ENCODE data around the gene ASS1. TPM values are rescaled to one million over a fixed set of nuclear protein-coding genes. Genes with fewer than 3 reads are reported as not detected.

Gene ASS1
- total RNA-seq, 1 experiment from 2014 or later: 255 TPM

DNA sequence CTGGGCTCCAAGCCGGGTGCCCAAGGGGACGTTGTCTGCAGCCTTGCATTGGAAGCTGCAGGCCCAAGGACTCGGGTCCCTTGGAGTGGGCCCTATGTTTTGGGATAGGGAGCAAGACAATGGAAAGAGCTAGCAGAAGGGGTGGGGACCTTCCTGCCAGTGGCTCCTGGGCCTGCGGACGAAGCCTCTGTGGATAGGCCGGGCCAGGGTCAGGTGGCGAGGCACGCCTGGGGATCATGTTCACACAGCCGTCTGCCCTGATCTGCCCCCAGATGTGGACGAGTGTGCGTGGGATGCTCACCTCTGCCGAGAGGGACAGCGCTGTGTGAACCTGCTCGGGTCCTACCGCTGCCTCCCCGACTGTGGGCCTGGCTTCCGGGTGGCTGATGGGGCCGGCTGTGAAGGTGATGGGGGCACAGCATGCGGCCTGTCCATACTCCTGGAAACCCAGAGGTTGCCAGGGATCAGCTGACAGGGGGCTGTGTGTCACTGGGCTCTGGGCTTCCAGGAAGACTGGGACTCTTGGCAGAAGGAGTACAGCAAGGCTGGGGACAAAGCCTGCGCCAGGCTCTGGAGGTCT, 16.6 kb upstream of the ASS1 start:
- ChIA-PET CTCF (interaction anchor here (0.7 kb wide), 1 partner anchor 14 kb away, joined by 9 read pairs; no protein-coding TSS in a partner anchor), POLR2A (ENCODE audit: unreplicated experiment) (no interaction called here)
- Histone ChIP-seq H3K27ac (no peak overlapping the region), H3K79me2 (ENCODE audit: low read depth) (no peaks in the 10 kb centered on the region), H2AFZ (no peak overlapping the region), H3K9me2 (ENCODE audit: insufficient read depth) (no peaks in the 10 kb centered on the region), H4K20me1 (ENCODE audit: insufficient read depth) (no peaks in the 10 kb centered on the region), H3K36me3 (ENCODE audit: low read depth) (no peaks in the 10 kb centered on the region), H3K4me2 (no peak overlapping the region), H3K9me3 (ENCODE audit: insufficient read depth, low read depth) (no peaks in the 10 kb centered on the region; the same call in 1 of the 2 replicates), H3K4me1 (replicated peaks; ENCODE audit: insufficient read depth) (peaks cover 11% of the 10 kb centered on the region; the same call in 1 of the 2 replicates), H3F3A (ENCODE audit: insufficient read depth, low read depth) (no peaks in the 10 kb centered on the region), H3K27me3 (ENCODE audit: insufficient read depth, low read depth) (no peaks in the 10 kb centered on the region), H3K4me3 (no peak overlapping the region)
- intact Hi-C loops (cut with micrococcal nuclease; ENCODE audit: unreplicated experiment): no loop called here
- BruUV-seq (replicated peaks): no TSS peak
- no peak for DNase-seq
- TF ChIP-seq, protein P1, sequence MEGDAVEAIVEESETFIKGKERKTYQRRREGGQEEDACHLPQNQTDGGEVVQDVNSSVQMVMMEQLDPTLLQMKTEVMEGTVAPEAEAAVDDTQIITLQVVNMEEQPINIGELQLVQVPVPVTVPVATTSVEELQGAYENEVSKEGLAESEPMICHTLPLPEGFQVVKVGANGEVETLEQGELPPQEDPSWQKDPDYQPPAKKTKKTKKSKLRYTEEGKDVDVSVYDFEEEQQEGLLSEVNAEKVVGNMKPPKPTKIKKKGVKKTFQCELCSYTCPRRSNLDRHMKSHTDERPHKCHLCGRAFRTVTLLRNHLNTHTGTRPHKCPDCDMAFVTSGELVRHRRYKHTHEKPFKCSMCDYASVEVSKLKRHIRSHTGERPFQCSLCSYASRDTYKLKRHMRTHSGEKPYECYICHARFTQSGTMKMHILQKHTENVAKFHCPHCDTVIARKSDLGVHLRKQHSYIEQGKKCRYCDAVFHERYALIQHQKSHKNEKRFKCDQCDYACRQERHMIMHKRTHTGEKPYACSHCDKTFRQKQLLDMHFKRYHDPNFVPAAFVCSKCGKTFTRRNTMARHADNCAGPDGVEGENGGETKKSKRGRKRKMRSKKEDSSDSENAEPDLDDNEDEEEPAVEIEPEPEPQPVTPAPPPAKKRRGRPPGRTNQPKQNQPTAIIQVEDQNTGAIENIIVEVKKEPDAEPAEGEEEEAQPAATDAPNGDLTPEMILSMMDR (conservative IDR thresholded peaks at IDR 0.05): no peak
- TF ChIP-seq EZH2 (IDR thresholded peaks at IDR 0.05; ENCODE audit: low read depth): no peak

DNA sequence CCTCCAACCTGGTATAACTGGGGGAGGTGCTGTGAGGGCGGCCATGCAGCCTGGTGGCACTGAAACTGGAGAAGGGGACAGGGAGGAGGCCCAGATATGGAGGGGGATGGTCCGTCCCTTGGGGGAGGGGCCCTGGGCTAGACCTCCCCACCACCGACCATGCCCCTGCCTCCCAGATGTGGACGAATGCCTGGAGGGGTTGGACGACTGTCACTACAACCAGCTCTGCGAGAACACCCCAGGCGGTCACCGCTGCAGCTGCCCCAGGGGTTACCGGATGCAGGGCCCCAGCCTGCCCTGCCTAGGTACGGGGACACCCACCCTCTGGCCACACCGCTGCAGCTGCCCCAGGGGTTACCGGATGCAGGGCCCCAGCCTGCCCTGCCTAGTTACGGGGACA, 15.4 kb upstream of the ASS1 start:
- no peaks in the 10 kb centered on the region for H3F3A ChIP-seq (ENCODE audit: insufficient read depth, low read depth)
- no peak overlapping the region for H3K4me3 ChIP-seq
- H3K27ac ChIP-seq: no peak overlapping the region
- no peak for TF ChIP-seq EZH2 (IDR thresholded peaks at IDR 0.05; ENCODE audit: low read depth)
- TF ChIP-seq, protein P1 (conservative IDR thresholded peaks at IDR 0.05): no peak
- H3K27me3 ChIP-seq (ENCODE audit: insufficient read depth, low read depth): no peaks in the 10 kb centered on the region
- H3K4me1 ChIP-seq (replicated peaks; ENCODE audit: insufficient read depth): peaks cover 11% of the 10 kb centered on the region; the same call in 1 of the 2 replicates
- no peaks in the 10 kb centered on the region; the same call in 1 of the 2 replicates for H3K9me3 ChIP-seq (ENCODE audit: insufficient read depth, low read depth)
- H3K36me3 ChIP-seq (ENCODE audit: low read depth): no peaks in the 10 kb centered on the region
- H2AFZ ChIP-seq: no peak overlapping the region
- no peaks in the 10 kb centered on the region for H3K9me2 ChIP-seq (ENCODE audit: insufficient read depth)
- POLR2A ChIA-PET (ENCODE audit: unreplicated experiment): no interaction called here
- no peaks in the 10 kb centered on the region for H3K79me2 ChIP-seq (ENCODE audit: low read depth)
- intact Hi-C loops (cut with micrococcal nuclease; ENCODE audit: unreplicated experiment): no loop called here
- CTCF ChIA-PET: interaction anchor here (0.6 kb wide), 1 partner anchor 234 kb away, joined by 4 read pairs; no protein-coding TSS in a partner anchor
- H3K4me2 ChIP-seq: no peak overlapping the region
- H4K20me1 ChIP-seq (ENCODE audit: insufficient read depth): no peaks in the 10 kb centered on the region
- no peak for DNase-seq
- BruUV-seq (replicated peaks): no TSS peak

DNA sequence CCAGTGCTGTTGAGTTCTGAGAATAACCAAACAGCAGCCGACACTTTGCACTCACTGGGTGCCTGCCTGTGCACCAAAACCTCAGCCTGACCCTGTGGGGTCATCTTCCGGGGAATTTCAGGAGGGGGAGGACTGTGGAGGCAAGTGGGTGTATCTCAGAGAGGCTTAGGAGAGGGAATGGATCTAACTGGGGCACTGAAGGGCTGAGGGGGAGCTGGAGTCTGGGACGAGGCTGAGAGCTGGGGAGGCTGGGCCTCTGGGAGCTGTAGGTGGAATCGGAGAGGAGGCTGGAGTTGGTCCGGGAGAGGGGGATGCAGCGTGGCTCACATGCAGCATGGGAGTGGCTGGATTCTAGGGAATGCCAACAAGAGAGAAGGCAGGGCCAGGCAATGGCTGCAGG, 14.9 kb upstream of the ASS1 start:
- CTCF ChIA-PET: interaction anchor here (0.6 kb wide), 1 partner anchor 234 kb away, joined by 4 read pairs; no protein-coding TSS in a partner anchor
- BruUV-seq (replicated peaks): no TSS peak

More for the DNA sequence above, 14.9 kb upstream of the ASS1 start:
- no peak for DNase-seq
- no peak overlapping the region for H3K4me2 ChIP-seq
- POLR2A ChIA-PET (ENCODE audit: unreplicated experiment): no interaction called here
- no peaks in the 10 kb centered on the region; the same call in 1 of the 2 replicates for H3K9me3 ChIP-seq (ENCODE audit: insufficient read depth, low read depth)
- H4K20me1 ChIP-seq (ENCODE audit: insufficient read depth): no peaks in the 10 kb centered on the region
- H3K79me2 ChIP-seq (ENCODE audit: low read depth): no peaks in the 10 kb centered on the region
- peaks cover 11% of the 10 kb centered on the region; the same call in 1 of the 2 replicates for H3K4me1 ChIP-seq (replicated peaks; ENCODE audit: insufficient read depth)
- no peak overlapping the region for H3K27ac ChIP-seq
- no peaks in the 10 kb centered on the region for H3K36me3 ChIP-seq (ENCODE audit: low read depth)
- TF ChIP-seq, protein P1 (conservative IDR thresholded peaks at IDR 0.05): no peak
- no peaks in the 10 kb centered on the region for H3K9me2 ChIP-seq (ENCODE audit: insufficient read depth)
- no peak overlapping the region for H2AFZ ChIP-seq
- no peaks in the 10 kb centered on the region for H3F3A ChIP-seq (ENCODE audit: insufficient read depth, low read depth)
- intact Hi-C loops (cut with micrococcal nuclease; ENCODE audit: unreplicated experiment): no loop called here
- no peak overlapping the region for H3K4me3 ChIP-seq
- H3K27me3 ChIP-seq (ENCODE audit: insufficient read depth, low read depth): no peaks in the 10 kb centered on the region

All from PC-9 (cell line).